ENCODE data around the gene PPM1E.

GRCh38 chr17:59001158-59001814, 245.6 kb downstream of the PPM1E start:
- TF ChIP-seq CTCF (conservative IDR thresholded peaks at IDR 0.05; ENCODE audit: low read length) = no peak
- TF ChIP-seq EZH2phosphoT487 (IDR thresholded peaks at IDR 0.05; ENCODE audit: borderline replicate concordance, low read depth, low read length) = no peak
